Astrocyte (in vitro differentiated cells and primary cell): Measurements from ENCODE around the gene PDLIM7. TPM values are rescaled to one million over a fixed set of nuclear protein-coding genes. Genes with fewer than 3 reads are reported as not detected.

Experiments used
- DNase-seq: peaks from one replicate; pipeline ENCODE4 v3.0.0-alpha.2; 2010; ENCODE audit warnings: low read depth
- FAIRE-seq: peaks from 2 replicates; lab custom pipeline; 2011; peaks lifted over from hg19 to GRCh38; lab: Jason Lieb, UNC
- H2AFZ ChIP-seq: 2 replicates; pipeline ENCODE4 v1.6.0; 2012; ENCODE audit warnings: low read depth, low read length, inconsistent platforms
- H3K27ac ChIP-seq: 2 replicates; pipeline ENCODE4 v1.5.1; 2011; ENCODE audit warnings: low read depth, low read length, inconsistent platforms
- H3K27me3 ChIP-seq: 2 replicates; pipeline ENCODE4 v1.6.0; 2011; ENCODE audit warnings: low read length, inconsistent platforms; ENCODE audit not compliant: insufficient read depth
- H3K36me3 ChIP-seq: 2 replicates; pipeline ENCODE4 v1.5.1; 2011; ENCODE audit warnings: low read length, inconsistent platforms; ENCODE audit not compliant: insufficient read depth
- H3K4me1 ChIP-seq: 2 replicates; pipeline ENCODE4 v1.5.1; 2011; ENCODE audit warnings: low read length, inconsistent platforms; ENCODE audit not compliant: insufficient read depth
- H3K4me2 ChIP-seq: 2 replicates; pipeline ENCODE4 v1.6.0; 2012; ENCODE audit warnings: low read length, inconsistent platforms
- H3K4me3 ChIP-seq: 2 replicates; pipeline ENCODE4 v1.5.1; 2011; ENCODE audit warnings: low read depth, mild to moderate bottlenecking, low read length, inconsistent platforms; ENCODE audit not compliant: insufficient read depth
- H3K79me2 ChIP-seq: 2 replicates; pipeline ENCODE4 v1.6.0; 2012; ENCODE audit warnings: mild to moderate bottlenecking, low read length, inconsistent platforms; ENCODE audit not compliant: insufficient read depth
- H3K9ac ChIP-seq: 2 replicates; pipeline ENCODE4 v1.6.0; 2012; ENCODE audit warnings: mild to moderate bottlenecking, low read length, inconsistent platforms
- H3K9me3 ChIP-seq: 2 replicates; pipeline ENCODE4 v1.5.1; 2012; ENCODE audit warnings: low read depth, mild to moderate bottlenecking, low read length, inconsistent platforms; ENCODE audit not compliant: insufficient read depth
- H4K20me1 ChIP-seq: 2 replicates; pipeline ENCODE4 v1.6.0; 2012; ENCODE audit warnings: low read length, inconsistent platforms; ENCODE audit not compliant: insufficient read depth
- H3K27ac Mint-ChIP-seq: one replicate; pipeline ENCODE4 v1.8.0; 2021; ENCODE audit warnings: mild to moderate bottlenecking, mixed read lengths; ENCODE audit not compliant: unreplicated experiment
- H3K27me3 Mint-ChIP-seq: one replicate; pipeline ENCODE4 v1.8.0; 2021; ENCODE audit warnings: low read depth, mixed read lengths; ENCODE audit not compliant: unreplicated experiment
- H3K36me3 Mint-ChIP-seq: one replicate; pipeline ENCODE4 v1.8.0; 2021; ENCODE audit warnings: low read depth, mixed read lengths; ENCODE audit not compliant: unreplicated experiment
- H3K4me1 Mint-ChIP-seq: one replicate; pipeline ENCODE4 v1.8.0; 2021; ENCODE audit warnings: low read depth, mixed read lengths; ENCODE audit not compliant: unreplicated experiment
- H3K4me3 Mint-ChIP-seq: one replicate; pipeline ENCODE4 v1.8.0; 2021; ENCODE audit warnings: mild to moderate bottlenecking, moderate library complexity, mixed read lengths; ENCODE audit not compliant: unreplicated experiment
- H3K9me3 Mint-ChIP-seq: one replicate; pipeline ENCODE4 v1.8.0; 2021; ENCODE audit warnings: mild to moderate bottlenecking, mixed read lengths; ENCODE audit not compliant: unreplicated experiment
- CTCF ChIP-seq: IDR thresholded peaks from 2 replicates; pipeline ENCODE4 v1.5.1; 2011; ENCODE audit warnings: low read depth, mild to moderate bottlenecking, inconsistent platforms, low read length, moderate library complexity; ENCODE audit not compliant: insufficient read depth
- EZH2 ChIP-seq: IDR thresholded peaks from 2 replicates; pipeline ENCODE4 v1.6.1; 2012; ENCODE audit warnings: mild to moderate bottlenecking, low read length, inconsistent platforms; ENCODE audit not compliant: insufficient read depth
- total RNA-seq: library from RNA; stranded (reverse); gene quantifications from 2 replicates; pipeline ENCODE4 v1.2.1, GENCODE V29; 2021

The PDLIM7 gene
- total RNA-seq, 1 donor from 2014 or later: 590 TPM

GRCh38 chr5:177512736-177513380 lies 15.5 kb upstream of the PDLIM7 start:
- Histone ChIP-seq H3K9me3 (no peaks in the 10 kb centered on the region), H3K4me2 (no peak overlapping the region), H3K27ac (no peak overlapping the region), H3K4me3 (no peak overlapping the region), H3K27me3 (no peaks in the 10 kb centered on the region), H3K4me1 (peaks cover 11% of the 10 kb centered on the region), H4K20me1 (peaks cover 50% of the 10 kb centered on the region), H3K36me3 (peaks cover 23% of the 10 kb centered on the region), H3K79me2 (peaks cover 28% of the 10 kb centered on the region), H3K9ac (no peak overlapping the region), H2AFZ (no peak overlapping the region)
- Mint-ChIP-seq H3K36me3 (peaks cover 25% of the 10 kb centered on the region), H3K9me3 (no peaks in the 10 kb centered on the region), H3K4me3 (no peak overlapping the region), H3K27me3 (no peaks in the 10 kb centered on the region), H3K4me1 (peaks cover 15% of the 10 kb centered on the region), H3K27ac (no peak overlapping the region)
- TF ChIP-seq EZH2 (no peak), CTCF (no peak)
- FAIRE-seq: no peak
- DNase-seq: no peak

DNA sequence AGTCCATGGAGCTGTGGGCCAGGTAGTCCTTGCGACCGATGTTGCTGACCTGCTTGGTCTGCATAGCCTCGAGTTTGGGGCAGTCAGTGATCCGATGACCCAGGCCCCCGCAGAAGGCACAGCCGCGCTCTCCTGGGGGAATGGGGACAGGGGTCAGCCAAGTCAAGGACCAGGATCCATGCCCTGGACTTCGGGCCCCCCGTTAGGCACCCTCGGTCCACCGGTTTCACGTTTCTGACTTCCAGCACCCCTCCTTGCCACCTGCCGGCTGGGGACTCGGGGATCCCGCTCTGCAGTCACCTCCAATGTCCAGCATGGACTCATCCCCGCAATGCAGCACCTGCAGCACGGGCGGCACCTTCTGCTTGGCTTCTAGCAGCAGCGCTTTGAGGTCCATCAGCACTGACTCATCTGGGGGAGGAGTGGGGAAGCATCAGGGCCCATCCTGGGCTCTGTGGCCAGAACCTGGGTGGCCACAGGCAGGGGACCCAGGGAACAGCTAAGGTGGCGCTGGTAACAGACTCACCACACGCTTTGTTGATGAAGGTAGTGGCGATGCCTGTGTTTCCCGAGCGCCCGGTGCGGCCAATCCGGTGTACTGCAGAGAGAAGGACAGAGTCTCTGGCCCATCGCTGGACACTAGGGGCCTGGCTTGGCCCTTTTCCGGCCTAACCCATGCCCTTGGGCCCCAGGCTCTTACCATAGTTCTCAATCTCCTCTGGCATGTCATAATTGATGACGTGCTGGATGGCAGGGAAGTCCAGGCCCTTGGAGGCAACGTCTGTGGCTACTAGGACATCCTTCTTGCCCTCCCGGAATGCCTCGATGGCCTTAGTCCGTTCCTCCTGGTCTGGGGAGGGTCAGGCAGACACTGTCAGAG lies 14.6 kb upstream of the PDLIM7 start:
- TF ChIP-seq EZH2 (no peak), CTCF (no peak)
- H3K9me3 ChIP-seq: no peaks in the 10 kb centered on the region
- Mint-ChIP-seq H3K4me1 (peaks cover 15% of the 10 kb centered on the region), H3K4me3 (no peak overlapping the region), H3K9me3 (no peaks in the 10 kb centered on the region), H3K36me3 (peaks cover 33% of the 10 kb centered on the region), H3K27ac (no peak overlapping the region), H3K27me3 (no peaks in the 10 kb centered on the region)
- no peaks in the 10 kb centered on the region for H3K27me3 ChIP-seq
- peaks cover 28% of the 10 kb centered on the region for H3K79me2 ChIP-seq
- H4K20me1 ChIP-seq: peaks cover 50% of the 10 kb centered on the region
- FAIRE-seq: no peak
- H3K4me2 ChIP-seq: no peak overlapping the region
- no peak overlapping the region for H3K4me3 ChIP-seq
- no peak overlapping the region for H2AFZ ChIP-seq
- no peak for DNase-seq
- peaks cover 11% of the 10 kb centered on the region for H3K4me1 ChIP-seq
- H3K9ac ChIP-seq: no peak overlapping the region
- peaks cover 23% of the 10 kb centered on the region for H3K36me3 ChIP-seq
- no peak overlapping the region for H3K27ac ChIP-seq

DNA sequence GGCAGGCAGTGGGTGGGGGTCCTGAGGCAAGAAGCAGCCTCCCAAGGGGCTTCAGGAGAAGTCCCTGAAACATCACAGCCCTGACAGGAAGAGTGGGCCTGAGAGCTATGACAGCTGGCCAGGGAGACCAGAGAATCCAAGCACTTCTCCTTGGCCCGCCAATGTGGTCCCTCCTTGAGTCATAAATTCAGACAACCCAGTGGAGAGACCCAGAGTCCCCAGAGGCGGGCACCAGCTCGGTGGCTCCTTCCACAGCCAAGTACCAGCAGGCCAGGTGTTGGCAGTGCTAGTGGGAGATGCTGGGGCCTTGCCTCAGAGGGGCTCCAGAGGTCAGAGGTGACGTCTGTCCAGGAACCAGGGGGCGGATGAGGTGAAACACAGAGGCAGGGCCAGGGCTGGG lies 13.8 kb upstream of the PDLIM7 start:
- Histone ChIP-seq H3K36me3 (peaks cover 23% of the 10 kb centered on the region), H3K4me3 (no peak overlapping the region), H3K9ac (no peak overlapping the region), H3K9me3 (no peaks in the 10 kb centered on the region), H3K27ac (no peak overlapping the region), H2AFZ (no peak overlapping the region), H3K4me2 (no peak overlapping the region), H4K20me1 (peaks cover 47% of the 10 kb centered on the region), H3K27me3 (no peaks in the 10 kb centered on the region), H3K79me2 (peaks cover 22% of the 10 kb centered on the region), H3K4me1 (peaks cover 10% of the 10 kb centered on the region)
- Mint-ChIP-seq H3K4me3 (no peak overlapping the region), H3K4me1 (peaks cover 15% of the 10 kb centered on the region), H3K36me3 (peaks cover 36% of the 10 kb centered on the region), H3K9me3 (no peaks in the 10 kb centered on the region), H3K27ac (no peak overlapping the region), H3K27me3 (no peaks in the 10 kb centered on the region)
- TF ChIP-seq CTCF (no peak), EZH2 (no peak)
- DNase-seq (no peak), FAIRE-seq (no peak)
